HepG2 (cell line): ENCODE data around the gene RBP4.

ENCODE experiments used
- JUNB ChIP-seq: sonication (generic); formaldehyde crosslinking; IDR thresholded peaks from 2 replicates; pipeline ENCODE4 v1.8.0; 2022; ENCODE audit warnings: missing genetic modification reagents, mild to moderate bottlenecking, borderline replicate concordance
- MYNN ChIP-seq: sonication (generic); formaldehyde crosslinking; IDR thresholded peaks from 2 replicates; pipeline ENCODE4 v1.4.0; 2020; ENCODE audit warnings: mild to moderate bottlenecking, low read depth, missing genetic modification reagents
- PHF21A ChIP-seq: sonication (generic); formaldehyde crosslinking; IDR thresholded peaks from 2 replicates; pipeline ENCODE4 v1.5.0; 2020; ENCODE audit warnings: mild to moderate bottlenecking, missing genetic modification reagents
- SRY ChIP-seq: sonication (generic); formaldehyde crosslinking; IDR thresholded peaks from 2 replicates; pipeline ENCODE4 v1.8.0; 2022; ENCODE audit warnings: mild to moderate bottlenecking, missing genetic modification reagents
- ZNF235 ChIP-seq: sonication (generic); formaldehyde crosslinking; IDR thresholded peaks from 2 replicates; pipeline ENCODE4 v1.8.1; 2023; ENCODE audit warnings: mild to moderate bottlenecking, missing genetic modification reagents, borderline replicate concordance
- ZNF776 ChIP-seq: sonication (generic); formaldehyde crosslinking; IDR thresholded peaks from 2 replicates; pipeline ENCODE4 v1.4.0; 2020; ENCODE audit warnings: mild to moderate bottlenecking, missing genetic modification reagents

- TF ChIP-seq ZNF235: no peak
- TF ChIP-seq JUNB (CRISPR knock-in tag): no peak
- TF ChIP-seq ZNF776 (CRISPR knock-in tag): no peak
- no peak for TF ChIP-seq SRY (CRISPR knock-in tag)
- TF ChIP-seq MYNN (CRISPR knock-in tag): no peak
- no peak for TF ChIP-seq PHF21A (CRISPR knock-in tag)
Measured at GRCh38 chr10:93584445-93584844, 16.6 kb downstream of the RBP4 start.
